Medulla oblongata (tissue), 1 donor: ENCODE data around the gene SERPINH1.
"Not testable (repeated sequence)": the region's sequence is repeated elsewhere in the genome, so short reads cannot be mapped to it uniquely, and the experiment has no call there.

ENCODE experiments used
- DNase-seq: peaks from one replicate; pipeline ENCODE4 v3.0.0-alpha.2; 2015; ENCODE audit errors: extremely low spot score

Gene SERPINH1

GRCh38 chr11:75572744-75573143 lies 10.7 kb downstream of the SERPINH1 start:
- DNase-seq: no peak

GRCh38 chr11:75574698-75575602 lies 12.9 kb downstream of the SERPINH1 start:
- DNase-seq: no peak

- DNase-seq: no peak
Measured at GRCh38 chr11:75576017-75576416, 14.0 kb downstream of the SERPINH1 start.

DNA sequence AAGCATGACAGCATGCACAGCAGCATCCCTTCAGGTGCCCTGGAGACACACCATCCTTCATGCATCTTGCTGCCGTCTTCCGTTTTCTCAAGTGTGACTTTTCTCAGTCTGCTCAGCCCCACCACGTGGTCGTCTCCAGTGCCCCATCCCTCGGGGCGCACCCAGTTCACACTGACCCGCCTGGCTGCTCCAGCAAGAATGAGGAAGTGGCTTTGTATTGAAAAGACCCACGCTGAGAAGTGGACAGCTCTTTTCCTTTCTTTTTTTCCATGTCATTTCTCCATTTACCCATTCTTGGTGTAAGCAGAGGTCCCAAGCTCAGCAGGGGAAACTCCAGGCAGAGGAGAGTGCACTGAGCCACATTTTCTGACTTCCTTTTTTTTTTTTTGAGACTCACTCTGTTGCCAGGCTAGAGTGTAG lies 14.5 kb downstream of the SERPINH1 start:
- peak; percentile 73 for DNase-seq

DNA sequence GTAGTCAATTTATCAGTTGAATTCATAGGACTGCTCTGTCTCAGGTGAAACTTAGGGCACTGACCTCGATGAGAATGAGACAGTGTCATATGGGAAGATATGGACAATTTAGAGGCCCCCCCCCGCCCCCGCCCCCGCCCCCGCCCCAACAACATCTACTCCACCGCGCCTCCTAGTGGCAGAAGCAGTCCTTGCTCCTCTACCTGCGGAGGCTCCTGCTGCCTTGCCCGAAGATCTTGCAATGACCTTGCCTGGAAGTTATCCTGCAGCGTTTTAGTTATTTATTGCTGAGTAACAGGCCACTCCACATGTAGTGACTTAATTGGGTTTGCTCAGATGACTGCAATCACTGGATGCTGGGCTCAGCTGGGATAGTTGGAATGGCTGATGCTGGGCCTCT lies 15.2 kb downstream of the SERPINH1 start:
- no peak for DNase-seq

- no peak for DNase-seq
Measured at GRCh38 chr11:75578977-75579376, 16.9 kb downstream of the SERPINH1 start.

DNA sequence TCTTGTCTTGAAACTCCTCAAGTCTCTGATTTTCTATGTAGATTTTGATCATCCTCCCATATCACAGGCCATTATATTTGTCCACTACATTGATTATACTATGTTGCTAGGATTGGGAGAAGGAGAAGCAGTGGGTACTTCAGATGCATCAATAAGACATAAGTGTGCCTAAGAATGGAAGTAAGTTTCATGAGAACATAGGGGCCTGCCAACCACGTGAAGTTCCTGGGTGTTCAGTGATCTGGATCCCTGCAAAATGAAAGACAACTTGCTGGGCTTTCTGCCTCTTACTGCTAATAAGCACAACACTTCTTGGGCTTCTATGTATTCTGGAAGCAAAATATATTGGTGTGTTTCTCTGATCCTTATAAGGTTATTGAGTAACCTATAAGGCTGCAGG lies 17.8 kb downstream of the SERPINH1 start:
- DNase-seq: no peak

DNA sequence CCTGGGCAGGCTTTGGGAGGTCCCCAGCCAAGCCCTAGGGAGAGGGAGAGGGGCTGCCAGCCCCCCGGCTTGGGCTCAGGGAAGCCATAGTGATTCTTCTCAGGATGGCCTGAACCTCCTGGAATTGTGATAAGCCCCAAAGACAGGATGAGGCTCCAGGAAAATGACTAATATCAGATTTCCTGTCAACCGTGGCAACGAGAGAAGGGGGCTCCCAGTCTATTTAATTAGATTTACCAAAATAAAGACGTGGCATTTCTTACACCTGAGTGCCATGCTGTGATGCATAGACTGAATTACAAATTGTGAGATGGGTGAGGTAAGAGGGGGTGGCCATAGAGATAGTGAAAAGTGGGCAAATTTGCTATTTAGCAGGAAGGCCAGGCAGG lies 20.4 kb downstream of the SERPINH1 start:
- no peak for DNase-seq

DNA sequence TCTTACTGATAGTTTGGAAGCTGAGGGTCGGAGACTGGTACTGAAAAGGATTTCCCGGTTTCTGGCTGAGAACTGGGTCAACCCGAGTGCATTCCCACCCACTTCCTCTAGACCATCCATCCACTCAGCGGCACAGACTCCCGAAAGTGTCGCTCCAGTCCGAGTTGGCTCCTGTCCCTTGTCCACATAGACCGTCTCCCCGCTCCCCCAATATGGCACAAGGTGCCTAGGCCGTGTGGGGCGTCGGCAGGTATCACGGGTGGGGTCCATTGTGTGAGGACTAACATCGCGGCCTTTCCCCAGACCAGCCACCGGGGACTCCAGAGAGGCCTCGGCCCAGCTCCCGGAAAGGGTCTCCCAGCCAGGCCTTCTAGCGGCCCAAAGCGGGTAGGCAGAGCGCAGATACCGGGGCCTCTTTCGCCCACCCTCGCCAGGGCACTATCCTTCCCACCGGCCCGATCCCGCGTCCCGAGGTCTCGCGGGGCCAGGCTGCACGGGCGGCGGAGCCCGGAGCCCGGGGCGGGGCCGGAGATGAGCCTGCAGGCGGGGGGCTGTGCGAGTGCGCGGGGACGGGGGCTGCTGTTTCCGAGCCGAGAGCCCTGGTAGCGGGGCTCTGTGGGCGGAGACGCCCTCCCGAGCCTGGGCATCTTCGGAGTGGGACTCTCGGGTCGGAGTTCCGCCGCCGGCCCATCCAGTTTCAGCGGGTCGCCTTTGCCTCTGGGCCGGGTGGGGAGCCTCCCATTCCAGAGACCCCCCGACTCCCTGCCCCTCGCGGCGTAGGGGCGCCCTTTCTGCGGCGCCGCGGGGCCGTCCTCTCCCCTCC lies 21.1 kb downstream of the SERPINH1 start:
- DNase-seq: peak; percentile 69

DNA sequence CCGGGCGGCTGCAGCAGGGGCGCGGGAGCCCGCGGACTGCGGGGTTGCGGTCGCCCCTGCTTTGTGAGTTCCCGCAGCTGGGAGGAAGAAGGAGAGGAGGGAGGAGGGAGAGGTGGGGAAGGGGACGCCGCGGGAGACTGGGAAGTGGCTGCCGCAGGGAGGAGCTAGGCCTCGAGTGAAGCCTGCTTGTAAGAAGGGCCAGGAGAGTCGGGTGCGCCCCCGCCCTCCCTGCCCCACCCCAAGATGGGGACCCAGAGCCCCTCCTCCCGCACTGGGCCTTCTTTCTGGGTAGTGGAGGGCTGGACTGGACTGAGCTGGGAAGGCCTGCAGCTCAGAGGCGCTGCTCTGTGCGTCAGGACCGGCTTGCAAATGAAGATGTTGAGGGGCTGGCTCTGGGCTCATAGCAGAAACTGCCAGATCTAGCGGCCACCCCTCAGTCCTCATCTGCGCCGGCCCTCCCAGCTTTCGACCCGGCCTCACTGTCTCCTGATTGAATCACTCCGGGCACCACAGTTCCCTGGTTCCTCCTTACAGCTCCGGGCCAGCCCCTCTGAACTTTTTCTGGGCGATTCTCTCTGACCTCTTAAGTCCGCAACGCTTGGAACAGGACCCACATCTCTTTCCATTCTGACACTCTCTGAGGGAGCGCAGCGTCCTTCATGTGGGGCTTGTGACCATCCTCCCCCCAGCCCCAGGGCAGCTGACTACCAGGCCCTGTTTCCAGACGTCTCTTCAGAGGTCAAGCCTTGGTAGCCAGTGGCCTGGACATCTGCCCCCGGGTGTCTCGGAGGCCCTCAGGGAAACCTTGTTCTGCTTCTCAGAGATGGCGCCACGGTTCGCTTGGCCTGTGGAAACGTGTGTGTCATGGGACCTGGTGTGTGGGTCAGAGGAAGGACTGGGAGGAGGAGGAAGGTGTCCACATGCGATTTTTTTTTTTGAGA lies 21.9 kb downstream of the SERPINH1 start:
- DNase-seq: peak; percentile 83

- DNase-seq: not testable (repeated sequence)
Measured at GRCh38 chr11:75584659-75585292, 22.7 kb downstream of the SERPINH1 start.

DNA sequence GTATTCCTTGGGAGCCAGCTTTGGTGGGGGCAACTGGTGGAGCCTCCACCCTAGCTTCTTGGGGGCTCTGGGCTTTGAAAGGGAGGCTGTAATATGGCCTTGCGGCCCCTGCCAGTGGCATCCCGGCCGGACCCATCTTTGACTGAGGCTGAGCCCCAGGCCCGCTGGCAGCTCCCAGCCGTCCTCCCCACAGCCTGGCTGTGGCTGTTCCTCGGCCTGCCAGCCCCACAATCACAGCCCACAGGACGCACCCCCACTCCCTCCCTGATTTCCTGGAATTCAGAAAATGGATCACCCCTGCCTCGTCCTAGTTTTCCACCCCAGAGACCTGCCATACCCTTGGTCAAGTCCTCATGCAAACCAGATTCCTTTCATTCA lies 23.2 kb downstream of the SERPINH1 start:
- no peak for DNase-seq

GRCh38 chr11:75586395-75586794 lies 24.3 kb downstream of the SERPINH1 start:
- DNase-seq: no peak

DNA sequence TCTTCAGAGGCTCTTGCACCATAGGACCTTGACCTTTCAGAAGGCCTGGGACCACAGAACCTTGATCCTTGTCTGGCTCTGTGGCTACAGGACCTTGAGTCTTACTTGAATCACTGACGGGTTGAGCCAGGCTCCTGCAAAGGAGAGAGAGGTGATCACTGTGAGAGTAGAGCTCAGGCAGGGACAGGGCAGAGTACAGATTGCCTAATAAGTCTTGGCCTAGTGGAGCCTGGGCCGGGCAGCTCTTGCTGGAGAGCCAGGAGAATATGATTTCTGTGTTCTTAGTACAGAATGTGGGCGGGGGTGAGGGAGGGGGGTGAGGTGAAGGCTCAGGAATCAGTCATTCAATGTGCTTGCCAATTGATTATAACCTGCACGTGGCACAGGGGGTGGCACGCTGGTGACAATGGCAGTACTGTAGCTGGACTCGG lies 26.0 kb downstream of the SERPINH1 start:
- no peak for DNase-seq

DNA sequence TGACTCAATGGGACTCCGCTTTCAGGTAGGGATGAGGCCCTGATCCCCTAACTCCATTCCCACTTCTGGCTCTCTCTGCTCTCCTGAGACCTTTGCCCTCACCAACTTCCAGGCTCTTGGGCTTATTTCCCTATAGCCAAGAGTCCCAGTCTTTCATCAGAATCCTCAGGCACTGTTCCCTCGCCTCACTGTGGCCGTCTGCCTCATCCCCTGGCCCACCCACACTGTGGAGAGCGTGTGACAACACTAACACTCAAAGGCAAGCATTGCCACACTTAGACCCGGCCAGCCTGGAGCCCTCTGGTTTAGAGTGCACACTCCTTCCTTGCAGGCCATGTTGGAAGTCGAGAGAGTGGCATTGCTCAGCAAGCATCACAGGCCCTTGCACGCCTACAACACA lies 27.0 kb downstream of the SERPINH1 start:
- DNase-seq: no peak

DNA sequence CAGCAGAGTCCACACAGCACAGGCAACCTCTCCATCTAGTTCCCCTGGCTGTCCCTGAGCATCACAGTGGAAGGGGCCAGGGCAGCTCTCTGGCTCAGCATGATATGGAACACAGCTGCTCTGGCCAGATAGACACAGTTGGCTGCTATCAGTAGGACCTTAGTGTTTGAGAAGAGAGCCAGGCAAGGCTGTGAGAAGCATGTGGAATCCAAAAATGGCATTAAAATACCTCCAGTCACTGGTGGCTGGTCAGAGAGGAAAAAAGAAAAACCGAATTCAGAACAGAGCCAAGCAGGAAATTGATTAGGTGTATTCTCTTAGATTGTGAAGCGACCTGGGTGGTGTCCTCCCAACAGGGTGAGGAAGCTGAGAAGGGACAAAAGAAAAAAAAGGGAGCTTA lies 27.9 kb downstream of the SERPINH1 start:
- no peak for DNase-seq

- no peak for DNase-seq
Measured at GRCh38 chr11:75591371-75591770, 29.3 kb downstream of the SERPINH1 start.

- no peak for DNase-seq
Measured at GRCh38 chr11:75591966-75592365, 29.9 kb downstream of the SERPINH1 start.

DNA sequence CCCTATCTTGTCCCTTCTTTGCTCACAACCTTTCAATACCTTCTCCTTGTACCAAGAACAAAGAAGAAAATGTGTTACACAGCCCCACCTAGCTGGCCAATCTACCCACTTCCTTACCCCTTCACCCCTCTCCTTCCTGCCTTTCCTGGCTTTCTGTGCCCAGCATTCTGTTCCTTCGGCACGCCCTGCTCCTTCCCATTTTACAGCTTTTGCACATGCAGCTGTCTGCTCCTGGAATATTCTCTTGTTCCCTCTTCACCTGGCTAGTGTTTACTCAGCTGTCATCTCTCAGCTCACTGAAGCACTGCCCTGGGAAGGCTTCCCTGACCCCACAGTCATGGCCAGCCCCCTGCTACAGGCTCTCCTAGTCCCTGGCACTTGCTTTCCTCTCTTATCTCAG lies 30.7 kb downstream of the SERPINH1 start:
- DNase-seq: no peak

GRCh38 chr11:75593286-75593915 lies 31.3 kb downstream of the SERPINH1 start:
- no peak for DNase-seq

- DNase-seq: no peak
Measured at GRCh38 chr11:75594211-75594610, 32.2 kb downstream of the SERPINH1 start.
